HepG2 (cell line): Measurements from ENCODE around the gene PKM. TPM values are rescaled to one million over a fixed set of nuclear protein-coding genes. Genes with fewer than 3 reads are reported as not detected.

Experiments used
- ARNT ChIP-seq: fragments of 450-650 bp; IDR thresholded peaks from 2 replicates; pipeline ENCODE4 v1.6.1; 2017
- FOXA1 ChIP-seq, 2 experiments: fragments of 450-650 bp in 1 of 2; sonication (generic) in 1 of 2; formaldehyde crosslinking in 1 of 2; IDR thresholded peaks; 2 replicates each; pipeline versions ENCODE4 v1.4.0 to v1.6.1; 2016 to 2020; ENCODE audit warnings: missing genetic modification reagents in 1 of 2
- GABPB1 ChIP-seq: IDR thresholded peaks from 2 replicates; pipeline ENCODE4 v1.6.1; 2016; ENCODE audit warnings: mild to moderate bottlenecking, missing genetic modification reagents, moderate library complexity, missing compliant biosample characterization
- HIVEP1 ChIP-seq: sonication (generic); formaldehyde crosslinking; IDR thresholded peaks from 2 replicates; pipeline ENCODE4 v1.4.0; 2020; ENCODE audit warnings: mild to moderate bottlenecking, missing genetic modification reagents
- KDM5B ChIP-seq: sonication (generic); formaldehyde crosslinking; IDR thresholded peaks from 2 replicates; pipeline ENCODE4 v1.4.0; 2020; ENCODE audit warnings: missing genetic modification reagents, mild to moderate bottlenecking, borderline replicate concordance
- KLF12 ChIP-seq: sonication (generic); formaldehyde crosslinking; IDR thresholded peaks from 2 replicates; pipeline ENCODE4 v1.4.0; 2020; ENCODE audit warnings: missing genetic modification reagents, borderline replicate concordance
- PRMT3 ChIP-seq: sonication (generic); formaldehyde crosslinking; IDR thresholded peaks from 2 replicates; pipeline ENCODE4 v1.8.1; 2022; ENCODE audit warnings: low read depth, mild to moderate bottlenecking, moderate library complexity, missing genetic modification reagents, borderline replicate concordance
- SUZ12 ChIP-seq: fragments of 150-350 bp; IDR thresholded peaks from 2 replicates; pipeline ENCODE4 v1.6.1; 2014; ENCODE audit warnings: low read depth, low read length
- ZFX ChIP-seq: sonication (generic); formaldehyde crosslinking; IDR thresholded peaks from 2 replicates; pipeline ENCODE4 v1.4.0; 2020; ENCODE audit warnings: mild to moderate bottlenecking, low read depth, missing genetic modification reagents, moderate library complexity
- ZMYM3 ChIP-seq: sonication (generic); formaldehyde crosslinking; IDR thresholded peaks from 2 replicates; pipeline ENCODE4 v1.5.1; 2020; ENCODE audit warnings: mild to moderate bottlenecking, missing genetic modification reagents
- ZNF276 ChIP-seq: sonication (generic); formaldehyde crosslinking; IDR thresholded peaks from 2 replicates; pipeline ENCODE4 v1.4.0; 2020; ENCODE audit warnings: mild to moderate bottlenecking, low read depth, missing genetic modification reagents
- ZNF382 ChIP-seq: sonication (generic); formaldehyde crosslinking; IDR thresholded peaks from 2 replicates; pipeline ENCODE4 v1.5.0; 2020; ENCODE audit warnings: missing genetic modification reagents, mild to moderate bottlenecking, borderline replicate concordance
- polyA plus RNA-seq, 8 experiments: library from polyadenylated mRNA; depleted of rRNA in 3 of 8; stranded (reverse) in 7 of 8; unstranded in 1 of 8; fragments of >200 nt; fragmentation: Illumina TruSeq in 4 of 8; extraction: Trizol in 4 of 8; gene quantifications; 2 replicates each; pipeline versions ENCODE4 v1.2.1 to v1.2.3, GENCODE V29; 2011 to 2016; ENCODE audit warnings: low read depth in 4 of 8, missing spikeins in 1 of 8, mixed read lengths in 1 of 8; ENCODE audit not compliant: insufficient read depth in 1 of 8
- total RNA-seq, 5 experiments: library from RNA; depleted of rRNA; stranded (reverse); fragments of >200 nt; fragmentation: Illumina TruSeq; extraction: Trizol; gene quantifications; 2 replicates each; pipeline ENCODE4 v1.2.3, GENCODE V29; 2016; ENCODE audit warnings: low read depth in 1 of 5
- TF ChIP-seq, protein P1 (sequence below): sonication (generic); formaldehyde crosslinking; IDR thresholded peaks from 2 replicates; pipeline ENCODE4 v1.4.0; 2020; ENCODE audit warnings: mild to moderate bottlenecking, missing genetic modification reagents
- TF ChIP-seq, protein P2 (sequence below): sonication (generic); formaldehyde crosslinking; IDR thresholded peaks from 2 replicates; pipeline ENCODE4 v1.5.1; 2020; ENCODE audit warnings: missing genetic modification reagents, mild to moderate bottlenecking, borderline replicate concordance
- TF ChIP-seq, protein P3 (sequence below): sonication (generic); formaldehyde crosslinking; IDR thresholded peaks from 2 replicates; pipeline ENCODE4 v1.4.0; 2020; ENCODE audit warnings: missing genetic modification reagents
- TF ChIP-seq, protein P4 (sequence below): fragments of 450-650 bp; IDR thresholded peaks from 2 replicates; pipeline ENCODE4 v1.6.1; 2016

The PKM gene
- total and polyA plus RNA-seq, 2 of the 13 experiments (the other 11 are each of a cell fraction or from before 2014, with no cell fraction given) = 488 to 780 TPM

- TF ChIP-seq ZMYM3 (CRISPR knock-in tag) = peak; percentile 74
- no peak for TF ChIP-seq ARNT
- TF ChIP-seq, protein P1, sequence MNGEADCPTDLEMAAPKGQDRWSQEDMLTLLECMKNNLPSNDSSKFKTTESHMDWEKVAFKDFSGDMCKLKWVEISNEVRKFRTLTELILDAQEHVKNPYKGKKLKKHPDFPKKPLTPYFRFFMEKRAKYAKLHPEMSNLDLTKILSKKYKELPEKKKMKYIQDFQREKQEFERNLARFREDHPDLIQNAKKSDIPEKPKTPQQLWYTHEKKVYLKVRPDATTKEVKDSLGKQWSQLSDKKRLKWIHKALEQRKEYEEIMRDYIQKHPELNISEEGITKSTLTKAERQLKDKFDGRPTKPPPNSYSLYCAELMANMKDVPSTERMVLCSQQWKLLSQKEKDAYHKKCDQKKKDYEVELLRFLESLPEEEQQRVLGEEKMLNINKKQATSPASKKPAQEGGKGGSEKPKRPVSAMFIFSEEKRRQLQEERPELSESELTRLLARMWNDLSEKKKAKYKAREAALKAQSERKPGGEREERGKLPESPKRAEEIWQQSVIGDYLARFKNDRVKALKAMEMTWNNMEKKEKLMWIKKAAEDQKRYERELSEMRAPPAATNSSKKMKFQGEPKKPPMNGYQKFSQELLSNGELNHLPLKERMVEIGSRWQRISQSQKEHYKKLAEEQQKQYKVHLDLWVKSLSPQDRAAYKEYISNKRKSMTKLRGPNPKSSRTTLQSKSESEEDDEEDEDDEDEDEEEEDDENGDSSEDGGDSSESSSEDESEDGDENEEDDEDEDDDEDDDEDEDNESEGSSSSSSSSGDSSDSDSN (CRISPR knock-in tag) = peak; percentile 62; the same call in 1 of the 2 replicates
- TF ChIP-seq GABPB1 (CRISPR knock-in tag) = peak; percentile 27; the same call in 1 of the 2 replicates
- TF ChIP-seq, protein P2, sequence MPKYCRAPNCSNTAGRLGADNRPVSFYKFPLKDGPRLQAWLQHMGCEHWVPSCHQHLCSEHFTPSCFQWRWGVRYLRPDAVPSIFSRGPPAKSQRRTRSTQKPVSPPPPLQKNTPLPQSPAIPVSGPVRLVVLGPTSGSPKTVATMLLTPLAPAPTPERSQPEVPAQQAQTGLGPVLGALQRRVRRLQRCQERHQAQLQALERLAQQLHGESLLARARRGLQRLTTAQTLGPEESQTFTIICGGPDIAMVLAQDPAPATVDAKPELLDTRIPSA (CRISPR knock-in tag) = no peak
- TF ChIP-seq, protein P3, sequence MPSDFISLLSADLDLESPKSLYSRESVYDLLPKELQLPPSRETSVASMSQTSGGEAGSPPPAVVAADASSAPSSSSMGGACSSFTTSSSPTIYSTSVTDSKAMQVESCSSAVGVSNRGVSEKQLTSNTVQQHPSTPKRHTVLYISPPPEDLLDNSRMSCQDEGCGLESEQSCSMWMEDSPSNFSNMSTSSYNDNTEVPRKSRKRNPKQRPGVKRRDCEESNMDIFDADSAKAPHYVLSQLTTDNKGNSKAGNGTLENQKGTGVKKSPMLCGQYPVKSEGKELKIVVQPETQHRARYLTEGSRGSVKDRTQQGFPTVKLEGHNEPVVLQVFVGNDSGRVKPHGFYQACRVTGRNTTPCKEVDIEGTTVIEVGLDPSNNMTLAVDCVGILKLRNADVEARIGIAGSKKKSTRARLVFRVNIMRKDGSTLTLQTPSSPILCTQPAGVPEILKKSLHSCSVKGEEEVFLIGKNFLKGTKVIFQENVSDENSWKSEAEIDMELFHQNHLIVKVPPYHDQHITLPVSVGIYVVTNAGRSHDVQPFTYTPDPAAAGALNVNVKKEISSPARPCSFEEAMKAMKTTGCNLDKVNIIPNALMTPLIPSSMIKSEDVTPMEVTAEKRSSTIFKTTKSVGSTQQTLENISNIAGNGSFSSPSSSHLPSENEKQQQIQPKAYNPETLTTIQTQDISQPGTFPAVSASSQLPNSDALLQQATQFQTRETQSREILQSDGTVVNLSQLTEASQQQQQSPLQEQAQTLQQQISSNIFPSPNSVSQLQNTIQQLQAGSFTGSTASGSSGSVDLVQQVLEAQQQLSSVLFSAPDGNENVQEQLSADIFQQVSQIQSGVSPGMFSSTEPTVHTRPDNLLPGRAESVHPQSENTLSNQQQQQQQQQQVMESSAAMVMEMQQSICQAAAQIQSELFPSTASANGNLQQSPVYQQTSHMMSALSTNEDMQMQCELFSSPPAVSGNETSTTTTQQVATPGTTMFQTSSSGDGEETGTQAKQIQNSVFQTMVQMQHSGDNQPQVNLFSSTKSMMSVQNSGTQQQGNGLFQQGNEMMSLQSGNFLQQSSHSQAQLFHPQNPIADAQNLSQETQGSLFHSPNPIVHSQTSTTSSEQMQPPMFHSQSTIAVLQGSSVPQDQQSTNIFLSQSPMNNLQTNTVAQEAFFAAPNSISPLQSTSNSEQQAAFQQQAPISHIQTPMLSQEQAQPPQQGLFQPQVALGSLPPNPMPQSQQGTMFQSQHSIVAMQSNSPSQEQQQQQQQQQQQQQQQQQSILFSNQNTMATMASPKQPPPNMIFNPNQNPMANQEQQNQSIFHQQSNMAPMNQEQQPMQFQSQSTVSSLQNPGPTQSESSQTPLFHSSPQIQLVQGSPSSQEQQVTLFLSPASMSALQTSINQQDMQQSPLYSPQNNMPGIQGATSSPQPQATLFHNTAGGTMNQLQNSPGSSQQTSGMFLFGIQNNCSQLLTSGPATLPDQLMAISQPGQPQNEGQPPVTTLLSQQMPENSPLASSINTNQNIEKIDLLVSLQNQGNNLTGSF (CRISPR knock-in tag) = no peak
- TF ChIP-seq ZNF382 = no peak
- TF ChIP-seq, protein P4, sequence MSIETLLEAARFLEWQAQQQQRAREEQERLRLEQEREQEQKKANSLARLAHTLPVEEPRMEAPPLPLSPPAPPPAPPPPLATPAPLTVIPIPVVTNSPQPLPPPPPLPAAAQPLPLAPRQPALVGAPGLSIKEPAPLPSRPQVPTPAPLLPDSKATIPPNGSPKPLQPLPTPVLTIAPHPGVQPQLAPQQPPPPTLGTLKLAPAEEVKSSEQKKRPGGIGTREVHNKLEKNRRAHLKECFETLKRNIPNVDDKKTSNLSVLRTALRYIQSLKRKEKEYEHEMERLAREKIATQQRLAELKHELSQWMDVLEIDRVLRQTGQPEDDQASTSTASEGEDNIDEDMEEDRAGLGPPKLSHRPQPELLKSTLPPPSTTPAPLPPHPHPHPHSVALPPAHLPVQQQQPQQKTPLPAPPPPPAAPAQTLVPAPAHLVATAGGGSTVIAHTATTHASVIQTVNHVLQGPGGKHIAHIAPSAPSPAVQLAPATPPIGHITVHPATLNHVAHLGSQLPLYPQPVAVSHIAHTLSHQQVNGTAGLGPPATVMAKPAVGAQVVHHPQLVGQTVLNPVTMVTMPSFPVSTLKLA = no peak
- TF ChIP-seq HIVEP1 = no peak
- no peak for TF ChIP-seq PRMT3
- TF ChIP-seq SUZ12 = no peak
- no peak for TF ChIP-seq KLF12
- peak; percentile 65; the same call in 1 of the 2 replicates for TF ChIP-seq KDM5B (CRISPR knock-in tag)
- no peak for TF ChIP-seq FOXA1 (IDR thresholded peaks at IDR 0.05)
- TF ChIP-seq FOXA1 (CRISPR knock-in tag; IDR thresholded peaks at IDR 0.05) = no peak
- TF ChIP-seq ZFX (CRISPR knock-in tag) = peak; percentile 29; the same call in 1 of the 2 replicates
- no peak for TF ChIP-seq ZNF276 (CRISPR knock-in tag)
Measured at GRCh38 chr15:72184165-72184811, 46.7 kb downstream of the PKM start (continued).
